ENCODE measurements around the gene CHST7.

DNA sequence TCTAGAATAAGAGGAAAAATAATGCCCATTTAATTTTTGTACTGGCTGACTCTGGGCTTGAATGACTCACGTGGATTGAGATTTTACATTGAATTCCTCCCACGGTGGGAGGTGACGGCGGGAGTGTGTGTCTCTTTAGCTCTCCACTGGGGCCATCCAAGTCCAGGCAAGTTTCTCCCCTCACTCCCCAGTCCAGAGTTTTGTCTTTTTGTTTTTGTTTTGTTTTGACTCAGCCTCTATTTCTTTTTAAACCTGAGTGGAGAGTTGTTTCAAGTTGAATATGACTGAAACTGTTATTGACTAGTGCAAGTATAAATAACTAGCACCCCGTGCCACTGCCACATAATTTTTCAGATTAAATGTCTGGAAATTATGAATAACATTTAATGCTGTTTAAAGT is 13.6 kb downstream of the CHST7 start:
- TF ChIP-seq, protein P1, sequence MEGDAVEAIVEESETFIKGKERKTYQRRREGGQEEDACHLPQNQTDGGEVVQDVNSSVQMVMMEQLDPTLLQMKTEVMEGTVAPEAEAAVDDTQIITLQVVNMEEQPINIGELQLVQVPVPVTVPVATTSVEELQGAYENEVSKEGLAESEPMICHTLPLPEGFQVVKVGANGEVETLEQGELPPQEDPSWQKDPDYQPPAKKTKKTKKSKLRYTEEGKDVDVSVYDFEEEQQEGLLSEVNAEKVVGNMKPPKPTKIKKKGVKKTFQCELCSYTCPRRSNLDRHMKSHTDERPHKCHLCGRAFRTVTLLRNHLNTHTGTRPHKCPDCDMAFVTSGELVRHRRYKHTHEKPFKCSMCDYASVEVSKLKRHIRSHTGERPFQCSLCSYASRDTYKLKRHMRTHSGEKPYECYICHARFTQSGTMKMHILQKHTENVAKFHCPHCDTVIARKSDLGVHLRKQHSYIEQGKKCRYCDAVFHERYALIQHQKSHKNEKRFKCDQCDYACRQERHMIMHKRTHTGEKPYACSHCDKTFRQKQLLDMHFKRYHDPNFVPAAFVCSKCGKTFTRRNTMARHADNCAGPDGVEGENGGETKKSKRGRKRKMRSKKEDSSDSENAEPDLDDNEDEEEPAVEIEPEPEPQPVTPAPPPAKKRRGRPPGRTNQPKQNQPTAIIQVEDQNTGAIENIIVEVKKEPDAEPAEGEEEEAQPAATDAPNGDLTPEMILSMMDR (IDR thresholded peaks at IDR 0.05): no peak
- no peak for TF ChIP-seq POLR2AphosphoS5 (IDR thresholded peaks at IDR 0.05)
- TF ChIP-seq EP300 (IDR thresholded peaks at IDR 0.05): no peak

Measured in gastroesophageal sphincter (tissue), 3 donors.